GM19238 (cell line): ENCODE results near the gene EFCAB6.

Source experiments
- DNase-seq: peaks from one replicate; pipeline ENCODE4 v3.0.0; 2011; ENCODE audit warnings: low spot score; ENCODE audit not compliant: insufficient read length

Gene EFCAB6

DNA sequence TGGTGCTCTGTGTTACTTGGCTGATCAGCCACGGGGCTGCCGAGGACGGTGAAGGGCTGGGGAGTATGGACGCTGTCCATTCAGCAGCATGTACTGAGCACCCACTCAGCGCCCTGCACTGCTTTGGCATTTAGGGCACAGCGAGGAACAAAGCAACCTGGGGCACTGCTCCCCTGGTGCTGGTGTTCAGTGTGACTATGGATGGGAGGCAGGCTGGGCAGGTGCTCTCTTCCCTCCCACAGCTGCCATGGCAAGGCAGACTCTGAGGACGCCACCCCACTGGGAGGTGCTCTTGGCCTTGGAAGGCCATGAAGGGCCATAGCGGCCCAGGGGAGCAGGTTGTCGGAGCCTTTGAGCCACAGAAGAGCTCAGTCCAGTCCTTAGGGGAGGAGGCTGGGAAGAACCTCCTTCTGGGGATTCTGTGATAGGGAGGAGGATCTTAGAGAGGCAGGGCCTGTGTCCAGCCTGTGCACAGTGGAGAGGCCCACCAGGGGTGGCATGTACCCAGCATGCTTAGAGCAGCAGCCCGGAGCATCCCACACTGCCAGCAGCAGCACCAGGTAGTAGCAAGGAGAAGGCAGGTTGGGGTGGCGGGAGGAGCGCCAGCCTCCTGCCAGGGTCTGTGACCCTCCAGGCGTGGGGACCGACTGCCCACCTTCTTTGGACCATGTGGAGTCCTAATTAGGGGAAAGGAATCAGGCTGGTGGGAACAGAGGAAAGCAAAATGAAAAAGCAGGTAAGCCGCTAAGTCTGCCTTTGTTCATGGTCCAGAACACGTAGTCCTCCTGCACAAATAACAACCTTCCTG lies 258.4 kb downstream of the EFCAB6 start:
- no peak for DNase-seq

DNA sequence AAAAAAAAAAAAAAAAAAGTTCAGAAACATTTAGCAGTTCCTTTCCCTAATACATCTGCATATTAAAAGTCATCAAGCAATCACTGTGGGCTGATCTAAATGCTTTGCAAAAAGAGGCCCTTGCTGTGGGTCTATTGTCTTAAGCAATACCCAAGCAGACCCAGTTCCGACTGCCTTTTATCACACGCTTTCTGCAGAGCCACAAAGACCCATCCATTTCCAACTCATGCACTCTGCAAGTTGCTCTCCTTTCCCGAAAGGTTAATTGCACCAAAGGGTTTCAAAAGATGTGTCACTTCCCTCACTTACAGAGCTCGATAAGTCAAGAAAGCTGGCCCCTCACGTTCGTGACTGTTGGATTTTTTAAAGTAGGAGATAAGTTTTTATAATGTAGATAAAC lies 261.4 kb downstream of the EFCAB6 start:
- no peak for DNase-seq

DNA sequence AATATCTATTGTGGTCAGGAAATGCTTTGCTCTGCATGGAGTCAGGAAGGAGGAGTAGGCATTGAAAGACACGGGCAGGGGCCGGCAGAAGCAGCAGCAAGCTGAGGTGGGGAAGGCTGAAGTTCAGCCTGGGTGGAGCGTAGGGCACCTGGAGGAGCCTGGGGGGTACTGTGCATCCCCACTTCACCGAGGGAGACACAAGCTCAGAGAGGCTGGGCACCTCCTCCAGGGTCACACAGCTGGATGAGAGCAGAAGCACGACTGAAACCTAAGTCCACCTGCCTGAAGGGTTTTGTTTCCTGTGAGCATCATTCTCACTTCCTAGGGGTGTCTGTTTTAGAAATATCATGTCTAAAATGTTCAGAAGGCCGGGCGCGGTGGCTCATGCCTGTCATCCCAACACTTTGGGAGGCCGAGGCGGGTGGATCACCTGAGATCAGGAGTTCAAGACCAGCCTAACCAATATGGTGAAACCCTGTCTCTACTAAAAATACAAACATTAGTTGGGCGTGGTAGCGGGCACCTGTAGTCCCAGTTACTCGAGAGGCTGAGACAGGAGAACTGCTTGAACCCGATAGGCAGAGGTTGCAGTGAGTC lies 262.0 kb downstream of the EFCAB6 start:
- no peak for DNase-seq

DNA sequence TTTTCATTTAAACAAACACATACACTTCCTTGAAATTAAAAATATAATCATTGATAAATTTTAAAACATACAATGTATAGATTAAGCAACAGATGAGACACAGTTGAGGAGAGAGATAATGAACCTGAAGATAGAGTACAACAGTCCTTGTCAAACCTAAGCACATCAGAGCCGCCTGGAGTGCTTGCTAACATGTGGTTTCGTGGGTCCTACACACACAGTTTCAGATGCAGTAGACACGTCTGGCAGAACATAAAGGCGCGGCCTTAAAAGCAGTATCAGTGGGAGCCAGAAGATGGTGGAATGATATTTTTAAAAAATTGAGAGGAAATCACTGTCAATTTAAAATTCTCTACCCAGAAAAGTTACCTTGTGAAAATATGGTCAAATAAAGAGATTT lies 265.9 kb downstream of the EFCAB6 start:
- no peak for DNase-seq

DNA sequence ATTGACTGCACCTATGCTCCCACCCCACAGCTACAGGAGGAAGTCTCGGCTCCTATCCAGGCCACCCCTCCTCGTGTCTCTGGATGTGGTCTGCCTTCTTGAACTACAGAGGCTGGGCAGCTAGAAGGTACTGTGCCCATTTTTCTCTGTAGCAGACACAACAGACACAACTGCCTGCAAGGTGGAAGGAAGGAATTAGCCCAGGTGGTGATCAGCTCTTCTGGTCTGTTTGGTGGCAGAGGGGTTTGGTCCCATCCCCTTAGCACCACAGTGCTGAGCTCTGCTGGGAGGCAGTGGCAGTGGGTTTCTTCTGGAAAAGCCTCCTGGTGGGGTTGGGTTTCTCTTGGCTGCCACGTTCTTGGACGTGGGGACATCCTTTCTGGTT lies 267.8 kb downstream of the EFCAB6 start:
- DNase-seq = no peak

GRCh38 chr22:43543522-43544288 lies 268.4 kb downstream of the EFCAB6 start:
- DNase-seq = no peak

DNA sequence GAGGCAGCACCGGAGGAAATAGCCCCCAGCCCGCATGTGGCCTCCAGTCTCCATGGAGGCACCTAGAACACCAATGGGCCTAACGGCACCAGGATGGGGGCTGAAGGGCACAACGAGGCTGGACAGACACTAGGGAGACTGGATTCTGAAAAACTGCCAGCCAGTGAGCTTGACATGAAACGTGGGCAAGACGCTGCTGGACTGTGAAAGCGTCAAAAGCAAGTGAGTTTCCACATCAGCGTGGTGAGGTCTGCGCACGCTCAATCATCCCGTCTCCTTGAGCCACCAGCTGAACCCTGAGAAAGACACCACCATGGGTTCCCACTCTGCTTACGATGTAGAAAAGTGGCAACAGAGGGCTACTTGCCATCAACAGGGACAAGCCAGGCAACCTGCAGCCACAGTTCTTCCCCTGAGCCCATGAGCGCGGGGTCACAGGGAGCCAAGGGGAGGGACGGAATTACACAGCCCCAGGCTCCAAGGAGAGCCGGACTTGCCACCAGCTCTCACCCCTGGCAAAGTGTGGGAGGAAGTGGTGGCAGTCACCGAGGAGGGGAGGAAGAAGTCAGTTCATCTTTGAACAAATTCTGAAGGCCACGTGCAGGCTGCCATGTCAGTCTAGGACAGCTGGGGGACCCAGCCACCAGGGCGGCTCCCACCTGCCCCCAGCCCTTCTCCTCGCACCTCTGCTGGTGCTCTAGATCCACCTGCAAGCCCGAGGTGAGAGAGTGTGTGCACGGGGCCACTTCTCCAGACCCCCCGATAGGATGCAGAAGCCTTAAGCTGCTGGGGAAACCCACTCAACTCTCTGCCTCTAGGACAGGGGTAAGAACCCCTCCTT lies 269.2 kb downstream of the EFCAB6 start:
- no peak for DNase-seq

- no peak for DNase-seq
These were observed 270.4 kb downstream of the EFCAB6 start for GRCh38 chr22:43541462-43542407.

DNA sequence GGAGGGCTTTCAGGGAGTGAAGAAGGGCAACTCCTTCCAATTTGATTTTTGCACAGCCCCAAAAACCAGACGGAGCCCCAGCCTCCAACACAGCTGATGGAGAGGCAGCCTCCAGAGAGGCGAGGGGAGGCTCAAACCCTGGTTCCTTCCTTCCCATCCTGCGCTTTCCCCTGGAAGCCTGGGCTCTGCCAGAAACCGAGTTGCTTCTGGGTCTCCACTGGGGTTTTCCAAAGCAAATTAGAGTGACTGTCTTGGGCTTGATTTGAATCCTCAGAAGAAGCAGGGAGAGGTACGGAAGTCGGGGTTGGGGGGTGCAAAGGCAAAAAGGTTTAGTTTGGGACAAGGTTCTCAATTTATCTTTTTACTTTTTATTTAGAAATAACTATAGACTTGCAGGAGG lies 271.1 kb downstream of the EFCAB6 start:
- DNase-seq = no peak

DNA sequence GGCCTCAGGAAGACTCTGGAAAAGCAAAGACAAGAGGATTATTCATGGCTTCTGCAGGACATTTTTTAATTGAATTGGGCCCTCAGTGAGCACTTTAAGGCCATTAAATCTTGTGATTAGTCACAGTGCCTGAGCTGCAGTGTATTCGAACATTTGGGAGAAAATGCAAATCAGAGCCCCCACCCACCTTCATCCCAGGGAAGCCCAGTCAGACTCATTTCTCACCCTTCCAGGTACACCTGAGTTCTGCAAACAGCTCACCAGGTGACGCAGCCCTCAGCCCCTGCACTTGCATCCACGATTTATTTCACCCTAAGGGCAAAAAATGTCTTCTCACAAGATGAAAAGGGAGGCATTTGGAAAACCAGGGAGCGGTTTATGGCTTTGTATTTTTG lies 271.6 kb downstream of the EFCAB6 start:
- no peak for DNase-seq

GRCh38 chr22:43539572-43540528 lies 272.3 kb downstream of the EFCAB6 start:
- DNase-seq = no peak

GRCh38 chr22:43537019-43537585 lies 275.0 kb downstream of the EFCAB6 start:
- DNase-seq = no peak

GRCh38 chr22:43535741-43536140 lies 276.4 kb downstream of the EFCAB6 start:
- no peak for DNase-seq

GRCh38 chr22:43535336-43535735 lies 276.8 kb downstream of the EFCAB6 start:
- DNase-seq = no peak

- DNase-seq = no peak
These were observed 277.2 kb downstream of the EFCAB6 start for GRCh38 chr22:43534916-43535315.

DNA sequence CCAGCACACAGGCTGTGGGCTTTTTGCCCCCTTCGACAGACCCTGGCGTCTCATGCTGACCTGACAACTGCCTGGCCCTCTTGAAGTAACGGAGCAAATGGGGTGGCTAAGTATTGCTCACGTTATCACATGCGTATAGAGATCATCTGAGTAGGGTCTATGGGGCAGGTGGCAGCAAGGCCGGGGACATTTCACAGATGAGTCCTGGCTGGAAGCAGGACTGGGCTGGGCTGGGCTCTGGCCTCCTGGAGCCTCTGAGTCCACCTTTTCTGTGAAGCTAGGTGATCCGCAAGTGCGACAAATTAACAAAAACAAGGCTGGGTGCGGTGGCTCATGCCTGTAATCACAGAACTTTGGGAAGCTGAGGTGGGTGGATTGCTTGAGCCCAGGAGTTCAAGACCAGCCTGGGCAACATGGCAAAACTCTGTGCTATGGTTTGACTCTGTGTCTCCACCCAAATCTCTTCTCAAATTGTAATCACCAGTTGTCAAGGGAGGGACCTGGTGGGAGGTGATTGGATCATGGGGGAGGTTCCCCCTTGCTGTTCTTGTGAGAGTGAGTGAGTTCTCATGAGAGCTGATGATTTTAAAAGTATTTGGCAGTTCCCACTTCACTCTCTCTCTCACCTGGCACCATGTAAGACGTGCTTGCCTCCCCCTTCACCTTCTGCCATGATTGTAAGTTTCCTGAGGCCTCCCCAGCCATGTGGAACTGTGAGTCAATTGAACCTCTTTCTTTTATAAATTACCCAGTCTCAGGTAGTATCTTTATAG lies 278.3 kb downstream of the EFCAB6 start:
- DNase-seq = no peak

DNA sequence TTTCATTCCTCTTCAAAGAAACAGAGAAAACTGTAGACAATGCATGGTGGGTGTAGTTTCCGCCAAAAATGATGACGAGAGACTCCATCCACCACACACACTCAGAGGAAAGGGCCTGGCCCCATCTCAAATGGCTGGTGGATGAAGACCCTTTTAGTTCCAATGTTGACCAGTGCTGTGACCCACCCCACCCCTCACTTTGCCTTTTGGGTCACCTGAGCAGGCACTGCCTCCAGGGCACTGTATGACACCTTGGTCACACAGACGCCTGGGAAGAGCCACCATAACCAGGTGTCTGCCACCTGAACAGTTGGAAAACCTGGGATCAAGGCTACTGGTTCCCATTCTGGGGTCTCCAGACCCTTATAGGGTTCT lies 279.0 kb downstream of the EFCAB6 start:
- DNase-seq = no peak
